SKM-1 treated with dmso at 0.1 percent for 144 hours (cell line): ENCODE data around the gene HNRNPC.
"Not testable (repeated sequence)": the region's sequence is repeated elsewhere in the genome, so short reads cannot be mapped to it uniquely, and the experiment has no call there.

Experiments
- DNase-seq: peaks from one replicate; lab custom pipeline; 2025; ENCODE audit not compliant: unreplicated experiment; lab: John Stamatoyannopoulos, UW

Gene HNRNPC

DNA sequence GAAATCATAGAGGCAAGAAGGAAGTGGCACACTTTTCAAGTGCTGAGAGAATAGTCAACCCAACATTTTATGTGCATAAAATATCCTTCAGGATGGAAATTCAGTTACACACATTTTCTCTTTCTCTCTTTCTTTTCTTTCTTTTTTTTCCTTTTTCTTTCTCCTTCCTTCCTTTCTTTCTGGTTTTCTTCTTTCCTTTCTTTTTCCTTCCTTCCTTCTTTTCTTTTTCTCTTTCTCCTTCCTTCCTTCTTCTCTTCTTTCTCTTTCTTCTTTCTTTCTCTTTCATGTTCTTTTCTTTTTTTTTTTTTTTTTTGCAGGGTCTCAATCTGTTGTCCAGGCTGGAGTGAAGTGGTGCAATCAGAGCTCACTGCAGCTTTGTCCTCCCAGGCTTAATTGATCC is 74.6 kb downstream of the HNRNPC start:
- no peak for DNase-seq

DNA sequence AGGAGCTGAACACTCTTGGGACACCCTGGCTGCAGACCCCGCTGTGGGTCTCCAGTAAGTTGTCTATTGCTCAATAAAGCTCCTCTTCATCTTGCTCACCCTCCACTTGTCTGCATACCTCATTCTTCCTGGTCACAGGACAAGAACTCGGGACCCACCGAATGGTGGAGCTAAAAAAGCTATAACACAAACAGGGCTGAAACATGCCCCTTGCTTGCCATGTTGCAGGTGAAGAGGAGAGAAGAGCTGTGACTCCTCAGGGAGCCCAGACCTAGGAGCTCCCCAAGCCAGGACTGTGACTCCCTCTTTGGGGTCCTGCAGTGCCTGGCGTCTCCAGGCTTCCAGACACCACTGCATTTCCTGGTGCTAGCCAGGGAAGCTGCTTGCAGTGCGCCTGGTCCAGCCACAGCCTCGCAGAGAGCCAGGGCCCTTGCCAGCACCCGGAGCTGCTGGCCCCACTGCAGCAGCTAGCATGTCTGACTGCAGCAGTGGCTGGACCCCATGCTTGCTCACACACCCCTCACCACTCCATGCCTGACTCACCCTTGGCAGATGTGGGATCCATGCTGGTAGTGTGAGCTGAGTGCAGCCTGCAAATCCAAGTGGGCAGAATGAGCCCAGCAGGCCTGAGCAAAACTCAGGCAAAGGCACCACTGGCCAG is 76.2 kb downstream of the HNRNPC start:
- no peak for DNase-seq

DNA sequence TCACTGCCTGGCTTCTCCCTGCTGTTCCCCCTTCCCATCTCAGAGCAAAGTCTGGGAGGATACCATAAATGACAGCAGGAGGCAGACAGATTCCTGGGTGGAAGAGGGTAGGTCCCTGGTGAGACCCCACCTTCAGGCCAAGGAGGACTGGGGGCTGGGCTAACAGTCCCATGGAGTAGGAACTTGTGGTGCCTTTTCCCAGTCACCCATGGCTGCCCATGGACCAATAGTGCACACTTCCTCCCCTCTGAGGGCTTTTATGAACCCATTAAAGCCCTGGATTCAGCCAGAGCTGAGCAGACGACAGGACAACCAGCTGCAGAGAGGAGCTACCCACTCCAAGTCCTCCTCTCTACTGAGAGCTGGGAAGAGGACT is 76.8 kb downstream of the HNRNPC start:
- no peak for DNase-seq

DNA sequence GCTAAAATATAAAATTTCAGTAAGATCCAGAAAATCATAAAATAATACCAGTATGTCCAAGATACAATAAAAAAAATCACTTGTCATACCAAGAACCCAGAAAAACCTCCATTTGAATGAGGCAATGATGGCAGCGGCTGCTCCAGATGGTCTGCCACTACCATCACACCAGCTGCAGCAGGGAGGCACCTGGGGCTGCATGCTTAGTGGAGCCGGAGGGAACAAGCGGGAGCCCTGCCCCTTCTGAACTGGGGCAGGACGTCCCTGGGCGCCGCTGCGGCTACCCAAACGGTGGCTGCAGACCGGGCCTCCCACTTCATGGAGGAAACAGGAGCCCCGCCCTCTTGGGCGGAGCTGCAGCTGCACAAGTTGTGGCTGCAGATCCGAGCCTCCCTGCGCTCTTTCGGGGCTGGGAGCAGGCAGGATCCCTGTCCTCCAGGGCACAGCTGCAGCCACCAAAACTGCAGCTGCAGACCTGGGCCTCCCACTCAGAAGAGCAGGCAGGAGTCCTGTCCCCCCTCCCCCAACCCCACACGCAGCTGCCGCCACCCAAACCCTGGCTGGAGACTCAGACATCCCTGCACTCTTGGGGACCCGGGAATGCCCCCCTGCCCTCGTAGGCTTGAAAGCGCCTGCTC is 77.3 kb downstream of the HNRNPC start:
- DNase-seq = no peak

DNA sequence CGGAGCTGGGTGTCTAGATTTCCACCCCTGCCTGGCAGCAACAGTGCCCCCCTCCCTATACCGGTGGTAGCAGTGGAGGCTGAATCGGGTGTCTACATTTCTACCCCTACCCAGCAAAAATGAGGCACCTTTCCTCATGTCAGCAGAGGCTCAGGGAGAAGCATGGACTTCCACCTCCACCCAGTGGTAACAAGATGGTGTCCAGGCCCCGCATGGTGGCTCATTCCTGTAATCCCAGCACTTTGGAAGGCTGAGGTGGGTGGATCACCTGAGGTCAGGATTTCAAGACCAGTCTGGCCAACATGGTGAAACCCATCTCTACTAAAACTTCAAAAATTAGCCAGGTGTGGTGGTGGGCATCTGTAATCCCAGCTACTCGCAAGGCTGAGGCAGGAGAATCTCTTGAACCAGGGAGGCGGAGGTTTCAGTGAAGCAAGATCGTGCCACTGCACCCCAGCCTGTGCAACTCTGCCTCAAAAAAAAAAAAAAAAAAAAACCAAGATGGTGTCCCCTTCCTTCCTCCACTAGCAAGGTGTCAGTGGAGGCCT is 77.9 kb downstream of the HNRNPC start:
- no peak for DNase-seq

DNA sequence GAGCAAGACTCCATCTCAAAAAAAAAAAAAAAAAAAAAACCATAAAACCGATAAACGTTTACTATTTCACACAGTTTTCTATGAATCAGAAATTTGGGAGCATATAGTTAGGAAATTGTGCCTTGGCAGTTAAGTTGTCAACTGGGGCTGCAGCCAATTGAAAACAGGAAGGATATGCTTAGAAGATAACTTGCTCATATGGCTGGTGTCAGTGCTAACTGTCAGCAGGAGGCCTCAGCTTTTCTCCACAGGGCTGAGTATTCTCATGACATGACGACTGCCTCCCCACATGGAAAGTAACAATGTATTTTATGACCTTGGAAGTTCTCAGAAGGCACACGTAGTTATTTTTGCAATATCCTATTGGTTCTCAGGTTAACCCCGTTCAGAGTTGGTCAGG is 83.8 kb downstream of the HNRNPC start:
- DNase-seq = peak; percentile 8

DNA sequence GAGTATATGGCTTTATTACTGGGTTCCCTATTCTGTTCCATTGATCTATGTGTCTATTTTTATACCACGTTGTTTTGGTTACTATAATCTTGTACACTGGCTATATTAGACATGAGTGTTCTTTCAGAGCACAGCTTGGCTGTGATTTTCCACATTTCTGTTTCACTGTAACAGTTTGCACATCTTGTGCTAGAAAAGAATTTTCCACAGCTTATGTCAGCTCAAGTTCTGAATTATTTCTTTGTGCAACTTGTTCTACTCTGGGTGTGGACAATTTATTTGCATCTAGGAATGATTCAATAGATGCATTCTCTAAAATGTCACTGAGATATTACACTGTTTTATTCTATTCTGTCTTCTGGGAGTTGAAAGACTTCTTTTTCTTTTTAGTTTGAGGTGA is 85.0 kb downstream of the HNRNPC start:
- no peak for DNase-seq

DNA sequence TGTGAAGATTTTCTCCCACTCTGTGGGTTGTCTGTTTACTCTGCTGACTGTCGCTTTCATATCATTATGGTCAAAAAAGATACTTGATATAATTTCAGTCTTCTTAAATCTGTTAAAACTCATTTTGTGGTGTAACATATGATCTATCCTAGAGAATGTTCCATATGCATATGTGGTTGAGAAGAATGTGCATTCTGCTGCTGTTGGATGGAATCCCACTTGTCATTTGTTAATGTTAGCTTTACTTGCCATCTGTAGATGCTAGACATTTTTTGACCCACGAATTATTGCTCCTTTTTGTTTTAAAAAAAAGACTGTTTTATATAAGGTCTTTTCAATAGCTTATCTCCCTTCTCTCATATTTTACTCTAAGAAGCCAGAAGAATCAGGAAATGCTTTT is 87.1 kb downstream of the HNRNPC start:
- DNase-seq = no peak

DNA sequence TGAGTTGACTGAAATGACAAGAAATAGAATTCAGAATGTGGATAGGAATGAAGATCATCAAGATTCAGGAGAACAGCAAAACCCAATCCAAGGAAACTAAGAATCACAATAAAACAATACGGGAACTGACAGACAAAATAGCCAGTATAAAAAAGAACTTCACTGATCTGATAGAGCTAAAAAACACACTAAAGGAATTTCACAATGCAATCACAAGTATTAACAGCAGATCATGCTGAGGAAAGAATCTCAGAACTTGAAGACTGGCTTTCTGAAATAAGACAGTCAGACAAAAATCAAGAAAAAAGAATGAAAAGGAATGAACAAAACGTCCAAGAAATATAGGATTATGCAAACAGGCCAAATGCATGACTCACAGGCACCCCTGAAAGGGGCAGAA is 98.1 kb downstream of the HNRNPC start:
- DNase-seq = no peak

DNA sequence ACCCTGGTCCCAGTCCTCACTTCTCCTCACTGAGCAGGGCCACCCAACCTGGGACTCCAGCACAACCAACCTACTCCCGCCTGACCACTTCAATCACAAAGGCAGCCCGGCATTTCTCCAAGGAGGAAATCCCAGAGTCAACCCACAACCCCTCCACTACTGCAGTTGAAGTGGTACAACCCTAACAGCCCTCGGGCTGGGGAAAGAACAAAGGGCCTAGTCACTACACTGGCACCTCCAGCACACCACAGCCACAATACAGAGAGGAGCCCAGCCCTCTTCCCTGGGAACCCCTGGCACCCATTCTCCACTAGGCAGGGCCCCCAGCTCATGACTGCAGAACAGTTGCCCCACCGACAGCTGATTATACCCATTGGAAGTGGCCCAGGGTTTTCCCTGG is 99.7 kb downstream of the HNRNPC start:
- DNase-seq = no peak

DNA sequence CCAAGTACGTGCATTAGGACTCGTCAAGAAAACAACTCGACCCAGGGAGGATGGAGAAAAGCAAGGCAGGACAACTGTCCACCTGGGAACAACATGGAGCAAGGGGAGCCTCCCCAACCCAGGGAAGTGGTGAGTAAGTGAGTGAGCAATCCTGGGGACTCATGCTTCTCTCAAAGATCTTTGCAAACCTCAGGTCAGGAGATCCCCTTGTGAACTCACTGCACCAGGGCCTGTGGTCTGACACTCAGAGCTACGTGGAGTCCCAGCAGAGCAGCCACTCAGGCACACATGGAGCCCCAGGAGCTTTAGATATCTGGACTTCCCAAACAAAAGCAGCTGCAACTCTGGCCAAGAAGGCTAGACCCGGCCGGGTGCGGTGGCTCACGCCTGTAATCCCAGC is 101.2 kb downstream of the HNRNPC start:
- DNase-seq = no peak

DNA sequence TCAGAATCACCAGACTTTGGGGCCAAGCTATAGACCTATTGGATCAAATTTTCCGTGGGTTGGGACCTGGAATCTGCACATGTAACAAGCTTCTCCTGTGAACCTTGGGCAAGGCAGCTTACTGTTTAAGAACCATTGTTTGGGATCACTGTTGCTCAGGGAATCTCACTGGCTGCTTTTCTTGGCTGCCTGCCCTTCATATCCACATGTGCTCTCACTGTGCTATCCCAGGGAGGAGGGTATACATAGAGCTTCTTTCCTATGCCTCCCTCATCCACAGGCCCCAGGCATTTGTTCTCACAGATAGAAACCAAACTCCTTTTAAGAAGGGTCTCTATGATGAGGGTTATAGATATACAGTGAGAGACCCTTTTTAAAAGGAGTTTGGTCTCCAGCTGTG is 103.6 kb downstream of the HNRNPC start:
- not testable (repeated sequence) for DNase-seq

DNA sequence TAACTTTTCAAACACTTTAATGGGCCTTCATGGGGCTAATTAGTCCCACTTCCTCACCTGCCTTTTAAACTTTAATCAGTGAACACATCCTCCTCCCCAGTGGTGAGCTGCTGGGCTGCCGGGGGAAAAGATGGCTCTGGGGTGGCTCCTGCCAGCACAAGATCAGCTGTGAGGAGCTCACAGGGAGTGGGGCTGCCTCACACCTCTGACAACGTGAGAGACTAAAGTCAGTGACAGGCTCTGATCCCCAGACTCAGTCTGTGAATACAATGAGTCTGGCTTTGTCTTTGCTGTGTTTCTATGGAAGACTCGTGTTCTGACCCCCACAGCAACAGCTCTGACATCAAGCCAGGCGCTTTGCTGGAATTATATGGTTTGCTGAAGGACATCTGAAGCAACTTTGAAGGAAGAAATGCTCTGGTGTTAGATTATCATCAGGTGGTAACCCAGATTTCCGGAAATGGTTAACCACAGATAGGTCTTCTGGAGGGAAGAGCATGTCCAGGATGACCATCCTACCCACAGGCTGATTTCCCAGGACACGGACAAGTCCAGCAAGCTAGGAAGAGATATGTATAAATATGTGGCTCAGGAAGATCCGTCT is 104.1 kb downstream of the HNRNPC start:
- not testable (repeated sequence) for DNase-seq

DNA sequence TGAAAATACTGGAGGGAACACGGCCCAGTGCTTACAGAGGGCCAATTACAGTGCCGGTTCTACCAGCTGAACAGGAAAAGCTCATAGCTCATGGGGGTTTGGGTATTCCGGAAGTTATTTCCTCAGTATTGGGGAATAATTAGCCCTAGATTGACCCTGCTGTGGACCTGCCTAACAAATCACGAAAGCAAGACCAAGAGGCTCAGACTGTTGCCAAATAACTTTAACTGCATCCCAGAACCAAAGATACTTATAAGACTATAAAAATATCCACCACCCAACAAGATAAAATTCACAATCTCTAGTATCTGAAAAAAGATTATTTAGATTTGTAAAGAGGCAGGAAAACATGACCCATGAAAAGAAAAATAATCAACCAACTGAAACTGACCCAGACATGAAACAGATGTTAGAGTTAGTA is 105.4 kb downstream of the HNRNPC start:
- DNase-seq = no peak

DNA sequence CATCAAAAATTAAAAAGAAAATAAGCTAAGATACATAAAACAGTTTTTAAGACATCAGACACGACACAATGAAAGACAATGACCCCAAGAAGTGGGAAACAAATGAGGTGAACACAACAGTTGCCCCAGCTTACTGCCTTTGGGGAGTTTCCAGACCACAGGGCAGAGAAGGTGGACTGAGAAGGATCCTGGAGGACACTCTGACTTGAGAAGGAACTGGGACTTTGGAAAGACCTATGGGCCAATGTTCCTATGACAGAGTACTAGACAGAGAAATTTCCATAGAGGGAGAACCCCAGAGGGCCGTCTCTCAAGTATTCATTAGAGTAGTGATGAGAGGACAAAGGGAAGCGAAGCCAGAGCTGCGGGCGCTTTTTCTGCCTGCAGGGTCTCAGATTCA is 107.2 kb downstream of the HNRNPC start:
- DNase-seq = no peak

DNA sequence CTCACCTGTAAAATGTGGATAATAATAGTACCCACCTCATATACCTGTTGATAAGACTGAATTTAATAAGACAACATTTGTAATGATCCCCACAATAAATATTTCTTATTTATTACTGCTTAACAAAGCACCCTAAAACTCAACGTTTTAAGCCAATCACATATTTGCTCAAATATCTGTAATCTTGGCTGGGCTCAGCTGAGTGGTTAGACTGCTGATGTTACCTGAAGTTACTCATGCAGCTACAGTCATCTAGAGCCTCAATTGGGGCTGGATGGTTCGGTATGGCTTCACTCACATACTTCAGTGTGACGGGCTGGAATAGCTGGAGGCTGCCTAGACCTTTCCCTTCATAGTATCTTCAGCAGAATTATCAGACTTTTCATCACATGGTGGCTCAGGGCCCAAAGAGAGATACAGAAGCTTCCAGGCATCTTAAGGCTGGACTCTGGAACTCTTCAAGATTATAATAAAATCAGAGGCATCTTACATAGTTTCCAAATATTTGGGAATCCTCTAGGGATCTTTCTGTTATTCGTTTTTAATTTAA is 109.1 kb downstream of the HNRNPC start:
- DNase-seq = no peak
